ENCODE measurements around the gene NBPF1.
"Not testable (repeated sequence)": the region's sequence is repeated elsewhere in the genome, so short reads cannot be mapped to it uniquely, and the experiment has no call there.

GRCh38 chr1:16553244-16553643, 60.1 kb downstream of the NBPF1 start:
- TF ChIP-seq, protein P1, sequence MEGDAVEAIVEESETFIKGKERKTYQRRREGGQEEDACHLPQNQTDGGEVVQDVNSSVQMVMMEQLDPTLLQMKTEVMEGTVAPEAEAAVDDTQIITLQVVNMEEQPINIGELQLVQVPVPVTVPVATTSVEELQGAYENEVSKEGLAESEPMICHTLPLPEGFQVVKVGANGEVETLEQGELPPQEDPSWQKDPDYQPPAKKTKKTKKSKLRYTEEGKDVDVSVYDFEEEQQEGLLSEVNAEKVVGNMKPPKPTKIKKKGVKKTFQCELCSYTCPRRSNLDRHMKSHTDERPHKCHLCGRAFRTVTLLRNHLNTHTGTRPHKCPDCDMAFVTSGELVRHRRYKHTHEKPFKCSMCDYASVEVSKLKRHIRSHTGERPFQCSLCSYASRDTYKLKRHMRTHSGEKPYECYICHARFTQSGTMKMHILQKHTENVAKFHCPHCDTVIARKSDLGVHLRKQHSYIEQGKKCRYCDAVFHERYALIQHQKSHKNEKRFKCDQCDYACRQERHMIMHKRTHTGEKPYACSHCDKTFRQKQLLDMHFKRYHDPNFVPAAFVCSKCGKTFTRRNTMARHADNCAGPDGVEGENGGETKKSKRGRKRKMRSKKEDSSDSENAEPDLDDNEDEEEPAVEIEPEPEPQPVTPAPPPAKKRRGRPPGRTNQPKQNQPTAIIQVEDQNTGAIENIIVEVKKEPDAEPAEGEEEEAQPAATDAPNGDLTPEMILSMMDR (IDR thresholded peaks at IDR 0.05) = not testable (repeated sequence)
- TF ChIP-seq POLR2A, EP300 (IDR thresholded peaks at IDR 0.05): not testable (repeated sequence)
